ENCODE results near the gene PGBD2.

PGBD2 gene

GRCh38 chr1:248890549-248891498 is 15.2 kb upstream of the PGBD2 start:
- Histone ChIP-seq H3K9me3 (ENCODE audit: low read length) (no peaks in the 10 kb centered on the region), H3K36me3 (ENCODE audit: insufficient read depth, low read length) (no peaks in the 10 kb centered on the region), H3K4me3 (ENCODE audit: low read depth in 1 of 2, low read length in 2 of 2) (no peak overlapping the region), H3K27me3 (ENCODE audit: control insufficient read depth in 1 of 2, insufficient read depth in 2 of 2, low read length in 2 of 2) (no peaks in the 10 kb centered on the region), H3K27ac (ENCODE audit: low read depth, low read length) (no peak overlapping the region), H3K9ac (ENCODE audit: low read length) (no peak overlapping the region), H3K4me1 (ENCODE audit: insufficient read depth, low read length) (no peaks in the 10 kb centered on the region)

GRCh38 chr1:248891758-248892157 is 14.3 kb upstream of the PGBD2 start:
- H3K4me3 ChIP-seq (ENCODE audit: low read depth in 1 of 2, low read length in 2 of 2): no peak overlapping the region

GRCh38 chr1:248892590-248892989 is 13.4 kb upstream of the PGBD2 start:
- H3K4me1 ChIP-seq (ENCODE audit: insufficient read depth, low read length): no peaks in the 10 kb centered on the region
- no peak overlapping the region for H3K9ac ChIP-seq (ENCODE audit: low read length)
- H3K27ac ChIP-seq (ENCODE audit: low read depth, low read length): no peak overlapping the region
- H3K4me3 ChIP-seq (ENCODE audit: low read depth in 1 of 2, low read length in 2 of 2): no peak overlapping the region
- H3K36me3 ChIP-seq (ENCODE audit: insufficient read depth, low read length): no peaks in the 10 kb centered on the region
- H3K9me3 ChIP-seq (ENCODE audit: low read length): no peaks in the 10 kb centered on the region
- no peaks in the 10 kb centered on the region for H3K27me3 ChIP-seq (ENCODE audit: control insufficient read depth in 1 of 2, insufficient read depth in 2 of 2, low read length in 2 of 2)

More at GRCh38 chr1:248891758-248892157, 14.3 kb upstream of the PGBD2 start:
- no peaks in the 10 kb centered on the region for H3K4me1 ChIP-seq (ENCODE audit: insufficient read depth, low read length)
- H3K36me3 ChIP-seq (ENCODE audit: insufficient read depth, low read length): no peaks in the 10 kb centered on the region
- H3K27ac ChIP-seq (ENCODE audit: low read depth, low read length): no peak overlapping the region
- no peaks in the 10 kb centered on the region for H3K27me3 ChIP-seq (ENCODE audit: control insufficient read depth in 1 of 2, insufficient read depth in 2 of 2, low read length in 2 of 2)
- no peak overlapping the region for H3K9ac ChIP-seq (ENCODE audit: low read length)
- no peaks in the 10 kb centered on the region for H3K9me3 ChIP-seq (ENCODE audit: low read length)

GRCh38 chr1:248894837-248895236 is 11.2 kb upstream of the PGBD2 start:
- no peaks in the 10 kb centered on the region for H3K27me3 ChIP-seq (ENCODE audit: control insufficient read depth in 1 of 2, insufficient read depth in 2 of 2, low read length in 2 of 2)

GRCh38 chr1:248897412-248898337 is 8.4 kb upstream of the PGBD2 start:
- Histone ChIP-seq H3K4me1 (ENCODE audit: insufficient read depth, low read length) (no peaks in the 10 kb centered on the region), H3K27me3 (ENCODE audit: control insufficient read depth in 1 of 2, insufficient read depth in 2 of 2, low read length in 2 of 2) (no peaks in the 10 kb centered on the region), H3K4me3 (ENCODE audit: low read depth in 1 of 2, low read length in 2 of 2) (no peak overlapping the region), H3K36me3 (ENCODE audit: insufficient read depth, low read length) (no peaks in the 10 kb centered on the region), H3K9me3 (ENCODE audit: low read length) (no peaks in the 10 kb centered on the region), H3K9ac (ENCODE audit: low read length) (no peak overlapping the region), H3K27ac (ENCODE audit: low read depth, low read length) (no peak overlapping the region)

More at GRCh38 chr1:248894837-248895236, 11.2 kb upstream of the PGBD2 start:
- H3K9ac ChIP-seq (ENCODE audit: low read length): no peak overlapping the region
- H3K27ac ChIP-seq (ENCODE audit: low read depth, low read length): no peak overlapping the region
- no peaks in the 10 kb centered on the region for H3K9me3 ChIP-seq (ENCODE audit: low read length)
- H3K4me1 ChIP-seq (ENCODE audit: insufficient read depth, low read length): no peaks in the 10 kb centered on the region
- H3K36me3 ChIP-seq (ENCODE audit: insufficient read depth, low read length): no peaks in the 10 kb centered on the region
- no peak overlapping the region for H3K4me3 ChIP-seq (ENCODE audit: low read depth in 1 of 2, low read length in 2 of 2)

- Histone ChIP-seq H3K36me3 (ENCODE audit: insufficient read depth, low read length) (no peaks in the 10 kb centered on the region), H3K4me3 (ENCODE audit: low read depth in 1 of 2, low read length in 2 of 2) (no peak overlapping the region), H3K27me3 (ENCODE audit: control insufficient read depth in 1 of 2, insufficient read depth in 2 of 2, low read length in 2 of 2) (no peaks in the 10 kb centered on the region), H3K9me3 (ENCODE audit: low read length) (no peaks in the 10 kb centered on the region), H3K9ac (ENCODE audit: low read length) (no peak overlapping the region), H3K27ac (ENCODE audit: low read depth, low read length) (no peak overlapping the region), H3K4me1 (ENCODE audit: insufficient read depth, low read length) (no peaks in the 10 kb centered on the region)
Observed at GRCh38 chr1:248900637-248901036, 5.4 kb upstream of the PGBD2 start.

- Histone ChIP-seq H3K36me3 (ENCODE audit: insufficient read depth, low read length) (no peaks in the 10 kb centered on the region), H3K9me3 (ENCODE audit: low read length) (no peaks in the 10 kb centered on the region), H3K9ac (ENCODE audit: low read length) (no peak overlapping the region), H3K27me3 (ENCODE audit: control insufficient read depth in 1 of 2, insufficient read depth in 2 of 2, low read length in 2 of 2) (no peaks in the 10 kb centered on the region), H3K4me1 (ENCODE audit: insufficient read depth, low read length) (no peaks in the 10 kb centered on the region), H3K27ac (ENCODE audit: low read depth, low read length) (no peak overlapping the region), H3K4me3 (ENCODE audit: low read depth in 1 of 2, low read length in 2 of 2) (no peak overlapping the region)
Observed at GRCh38 chr1:248901578-248901977, 4.5 kb upstream of the PGBD2 start.

GRCh38 chr1:248904437-248905216 is 1.4 kb upstream of the PGBD2 start:
- no peak overlapping the region for H3K27ac ChIP-seq (ENCODE audit: low read depth, low read length)
- H3K27me3 ChIP-seq (ENCODE audit: control insufficient read depth in 1 of 2, insufficient read depth in 2 of 2, low read length in 2 of 2): no peaks in the 10 kb centered on the region
- no peak overlapping the region for H3K9ac ChIP-seq (ENCODE audit: low read length)
- H3K4me3 ChIP-seq (ENCODE audit: low read depth in 1 of 2, low read length in 2 of 2): no peak overlapping the region
- no peaks in the 10 kb centered on the region for H3K9me3 ChIP-seq (ENCODE audit: low read length)
- peaks cover 16% of the 10 kb centered on the region for H3K4me1 ChIP-seq (ENCODE audit: insufficient read depth, low read length)
- H3K36me3 ChIP-seq (ENCODE audit: insufficient read depth, low read length): no peaks in the 10 kb centered on the region

GRCh38 chr1:248905662-248906008 is 400 bp upstream of the PGBD2 start:
- no peaks in the 10 kb centered on the region for H3K27me3 ChIP-seq (ENCODE audit: control insufficient read depth in 1 of 2, insufficient read depth in 2 of 2, low read length in 2 of 2)
- peak overlapping the region; percentile 47 to 67 for H3K4me3 ChIP-seq (ENCODE audit: low read depth in 1 of 2, low read length in 2 of 2)
- H3K27ac ChIP-seq (ENCODE audit: low read depth, low read length): peak overlapping the region; percentile 87
- H3K4me1 ChIP-seq (ENCODE audit: insufficient read depth, low read length): peaks cover 16% of the 10 kb centered on the region
- no peaks in the 10 kb centered on the region for H3K9me3 ChIP-seq (ENCODE audit: low read length)
- H3K36me3 ChIP-seq (ENCODE audit: insufficient read depth, low read length): no peaks in the 10 kb centered on the region
- H3K9ac ChIP-seq (ENCODE audit: low read length): peak overlapping the region; percentile 80

GRCh38 chr1:248906753-248907661 is 972 bp downstream of the PGBD2 start:
- Histone ChIP-seq H3K9ac (ENCODE audit: low read length) (peak overlapping the region; percentile 68), H3K4me3 (ENCODE audit: low read depth in 1 of 2, low read length in 2 of 2) (peak overlapping the region; percentile 28 to 67), H3K9me3 (ENCODE audit: low read length) (no peaks in the 10 kb centered on the region), H3K27ac (ENCODE audit: low read depth, low read length) (peak overlapping the region; percentile 70), H3K36me3 (ENCODE audit: insufficient read depth, low read length) (no peaks in the 10 kb centered on the region), H3K27me3 (ENCODE audit: control insufficient read depth in 1 of 2, insufficient read depth in 2 of 2, low read length in 2 of 2) (no peaks in the 10 kb centered on the region), H3K4me1 (ENCODE audit: insufficient read depth, low read length) (peaks cover 16% of the 10 kb centered on the region)

Data from muscle layer of colon (tissue), 2 donors.